Hematopoietic multipotent progenitor cell treated with erythropoietin and hydrocortisone succinate and interleukin-3 and kit ligand, for 17 days (in vitro differentiated cells): Measurements from ENCODE around the gene SERBP1.
A peak's percentile ranks its signal among the peaks of the same experiment; 100 is the strongest.
"Not testable (repeated sequence)": the region's sequence is repeated elsewhere in the genome, so short reads cannot be mapped to it uniquely, and the experiment has no call there.

Experiments
- DNase-seq: peaks from one replicate; pipeline ENCODE4 v3.0.0-alpha.2; 2015; ENCODE audit warnings: low spot score

The SERBP1 gene

GRCh38 chr1:67430358-67431155 is at the start of gene SERBP1:
SERBP1 (minus strand) TSS chr1:67430402; CDS start chr1:67430300, 102 bp downstream.
- peak; percentile 91 for DNase-seq

GRCh38 chr1:67479146-67479891 is 49.1 kb upstream of the SERBP1 start:
- no peak for DNase-seq

- DNase-seq, result no peak
Observed at GRCh38 chr1:67476906-67477305, 46.7 kb upstream of the SERBP1 start.

GRCh38 chr1:67476006-67476482 is 45.8 kb upstream of the SERBP1 start:
- DNase-seq, result no peak

GRCh38 chr1:67472056-67472455 is 41.9 kb upstream of the SERBP1 start:
- no peak for DNase-seq

GRCh38 chr1:67469431-67469830 is 39.2 kb upstream of the SERBP1 start:
- DNase-seq, result no peak

GRCh38 chr1:67468066-67468718 is 38.0 kb upstream of the SERBP1 start:
- DNase-seq, result no peak

- DNase-seq, result no peak
Observed at GRCh38 chr1:67465375-67465774, 35.2 kb upstream of the SERBP1 start.

GRCh38 chr1:67464746-67465145 is 34.5 kb upstream of the SERBP1 start:
- no peak for DNase-seq

GRCh38 chr1:67464058-67464457 is 33.9 kb upstream of the SERBP1 start:
- no peak for DNase-seq

GRCh38 chr1:67463298-67463955 is 33.2 kb upstream of the SERBP1 start:
- DNase-seq, result no peak

- DNase-seq, result no peak
Observed at GRCh38 chr1:67460676-67461500, 30.7 kb upstream of the SERBP1 start.

- no peak for DNase-seq
Observed at GRCh38 chr1:67459068-67459467, 28.9 kb upstream of the SERBP1 start.

- no peak for DNase-seq
Observed at GRCh38 chr1:67458663-67459062, 28.5 kb upstream of the SERBP1 start.

GRCh38 chr1:67457247-67457646 is 27.0 kb upstream of the SERBP1 start:
- no peak for DNase-seq

- DNase-seq, result no peak
Observed at GRCh38 chr1:67451815-67452214, 21.6 kb upstream of the SERBP1 start.

- DNase-seq, result no peak
Observed at GRCh38 chr1:67451356-67451755, 21.2 kb upstream of the SERBP1 start.

GRCh38 chr1:67446893-67447292 is 16.7 kb upstream of the SERBP1 start:
- DNase-seq, result no peak

GRCh38 chr1:67446014-67446413 is 15.8 kb upstream of the SERBP1 start:
- DNase-seq, result not testable (repeated sequence)

- DNase-seq, result no peak
Observed at GRCh38 chr1:67441739-67442281, 11.6 kb upstream of the SERBP1 start.

- DNase-seq, result peak; percentile 54
Observed at GRCh38 chr1:67441183-67441582, 11.0 kb upstream of the SERBP1 start.
